HepG2 (cell line): ENCODE data around the gene SLC35B2. TPM values are rescaled to one million over a fixed set of nuclear protein-coding genes. Genes with fewer than 3 reads are reported as not detected.

Source experiments
- FOXP1 ChIP-seq, 2 experiments: fragments of 450-650 bp in 1 of 2; IDR thresholded peaks; 2 replicates each; pipeline ENCODE4 v1.6.1; 2017 to 2018; ENCODE audit warnings: antibody characterized with exemption in 1 of 2
- JDP2 ChIP-seq: sonication (generic); formaldehyde crosslinking; IDR thresholded peaks from 2 replicates; pipeline ENCODE4 v1.8.1; 2022; ENCODE audit warnings: missing genetic modification reagents, borderline replicate concordance
- KLF13 ChIP-seq: sonication (generic); formaldehyde crosslinking; IDR thresholded peaks from 2 replicates; pipeline ENCODE4 v1.4.0; 2020; ENCODE audit warnings: mild to moderate bottlenecking, missing genetic modification reagents
- RXRB ChIP-seq: IDR thresholded peaks from 2 replicates; pipeline ENCODE4 v1.6.1; 2016; ENCODE audit warnings: borderline replicate concordance, missing genetic modification reagents, missing compliant biosample characterization
- SP5 ChIP-seq: IDR thresholded peaks from 2 replicates; pipeline ENCODE4 v1.6.1; 2016; ENCODE audit warnings: low read depth, borderline replicate concordance
- YEATS4 ChIP-seq: sonication (generic); formaldehyde crosslinking; IDR thresholded peaks from 2 replicates; pipeline ENCODE4 v1.4.0; 2020; ENCODE audit warnings: missing genetic modification reagents, borderline replicate concordance
- ZFX ChIP-seq: sonication (generic); formaldehyde crosslinking; IDR thresholded peaks from 2 replicates; pipeline ENCODE4 v1.4.0; 2020; ENCODE audit warnings: mild to moderate bottlenecking, low read depth, missing genetic modification reagents, moderate library complexity
- ZFY ChIP-seq: sonication (generic); formaldehyde crosslinking; IDR thresholded peaks from 2 replicates; pipeline ENCODE4 v1.4.0; 2020; ENCODE audit warnings: missing genetic modification reagents
- ZIK1 ChIP-seq: sonication (generic); formaldehyde crosslinking; IDR thresholded peaks from 2 replicates; pipeline ENCODE4 v1.5.0; 2020; ENCODE audit warnings: mild to moderate bottlenecking, low read depth, missing genetic modification reagents, borderline replicate concordance
- ZNF10 ChIP-seq: sonication (generic); formaldehyde crosslinking; IDR thresholded peaks from 2 replicates; pipeline ENCODE4 v1.4.0; 2020; ENCODE audit warnings: mild to moderate bottlenecking, low read depth, missing genetic modification reagents, borderline replicate concordance
- ZNF263 ChIP-seq: sonication (generic); formaldehyde crosslinking; IDR thresholded peaks from 2 replicates; pipeline ENCODE4 v1.4.0; 2020; ENCODE audit warnings: missing genetic modification reagents
- ZNF431 ChIP-seq: sonication (generic); formaldehyde crosslinking; IDR thresholded peaks from 2 replicates; pipeline ENCODE4 v1.9.0; 2022; ENCODE audit warnings: missing genetic modification reagents, low read depth, mild to moderate bottlenecking, borderline replicate concordance
- ZNF724P ChIP-seq: sonication (generic); formaldehyde crosslinking; IDR thresholded peaks from 2 replicates; pipeline ENCODE4 v1.8.0; 2022; ENCODE audit warnings: missing genetic modification reagents, borderline replicate concordance
- polyA plus RNA-seq, 8 experiments: library from polyadenylated mRNA; depleted of rRNA in 3 of 8; stranded (reverse) in 7 of 8; unstranded in 1 of 8; fragments of >200 nt; fragmentation: Illumina TruSeq in 4 of 8; extraction: Trizol in 4 of 8; gene quantifications; 2 replicates each; pipeline versions ENCODE4 v1.2.1 to v1.2.3, GENCODE V29; 2011 to 2016; ENCODE audit warnings: low read depth in 4 of 8, missing spikeins in 1 of 8, mixed read lengths in 1 of 8; ENCODE audit not compliant: insufficient read depth in 1 of 8
- total RNA-seq, 5 experiments: library from RNA; depleted of rRNA; stranded (reverse); fragments of >200 nt; fragmentation: Illumina TruSeq; extraction: Trizol; gene quantifications; 2 replicates each; pipeline ENCODE4 v1.2.3, GENCODE V29; 2016; ENCODE audit warnings: low read depth in 1 of 5
- TF ChIP-seq, protein P1 (sequence below): sonication (generic); formaldehyde crosslinking; IDR thresholded peaks from 2 replicates; pipeline ENCODE4 v1.5.1; 2020; ENCODE audit warnings: mild to moderate bottlenecking, missing genetic modification reagents, moderate library complexity
- TF ChIP-seq, protein P2 (sequence below): sonication (generic); formaldehyde crosslinking; IDR thresholded peaks from 2 replicates; pipeline ENCODE4 v1.8.1; 2023; ENCODE audit warnings: mild to moderate bottlenecking, moderate library complexity, missing genetic modification reagents
- TF ChIP-seq, protein P3 (sequence below): sonication (generic); formaldehyde crosslinking; IDR thresholded peaks from 2 replicates; pipeline ENCODE4 v1.4.0; 2020; ENCODE audit warnings: missing genetic modification reagents
- TF ChIP-seq, protein P4 (sequence below): sonication (generic); formaldehyde crosslinking; conservative IDR thresholded peaks from 2 replicates; pipeline ENCODE4 v1.4.0; 2020; ENCODE audit warnings: mild to moderate bottlenecking, missing genetic modification reagents, moderate library complexity

SLC35B2 gene
- total and polyA plus RNA-seq, 2 of the 13 experiments (the other 11 are each of a cell fraction or from before 2014, with no cell fraction given): 61.1 to 148 TPM

DNA sequence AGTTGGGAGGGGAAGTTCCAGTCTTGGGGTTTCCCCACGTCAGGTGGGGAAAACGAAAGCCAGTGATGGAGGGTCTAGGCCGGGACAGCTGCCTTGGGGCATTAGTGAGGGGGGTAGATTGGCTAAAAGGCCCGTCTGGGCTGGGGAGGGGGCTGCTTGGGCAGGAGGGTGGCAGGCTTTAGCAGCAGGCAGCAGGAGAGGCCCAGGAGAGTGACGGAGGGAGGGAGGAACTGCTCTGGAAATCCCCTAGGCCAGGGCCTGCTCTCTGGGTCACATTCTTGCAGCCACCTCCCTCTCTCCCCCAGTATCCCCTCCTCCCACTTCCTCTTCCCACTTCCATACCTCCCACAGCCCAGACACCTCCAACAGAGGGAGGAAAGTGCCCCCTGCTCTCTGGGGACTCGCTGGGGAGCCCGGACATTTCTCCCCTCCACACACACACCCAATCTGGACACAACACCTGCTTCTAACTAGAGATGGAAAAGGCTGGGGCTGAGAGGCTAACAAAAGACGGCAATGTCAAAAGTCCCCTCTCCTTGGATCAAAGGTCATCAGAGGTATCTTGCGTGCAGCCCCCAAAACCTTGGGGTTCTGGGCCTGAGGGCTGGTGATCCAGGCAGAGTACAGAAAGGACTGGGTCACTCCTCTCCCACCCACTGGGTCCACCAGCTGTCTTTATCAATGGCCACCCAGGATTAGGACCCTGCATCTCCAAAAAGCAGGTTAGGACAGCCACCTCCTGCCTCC is 6.2 kb upstream of the SLC35B2 start (continued):
- TF ChIP-seq ZNF263 (CRISPR knock-in tag): peak; percentile 40; the same call in 1 of the 2 replicates
- TF ChIP-seq ZNF10: no peak
- TF ChIP-seq ZNF724P (CRISPR knock-in tag): 0 out of 2 replicates have a peak, but pooled peaks have one; percentile 11
- peak; percentile 66 for TF ChIP-seq ZFY
- no peak for TF ChIP-seq JDP2 (CRISPR knock-in tag)
- peak; percentile 80 for TF ChIP-seq ZFX (CRISPR knock-in tag)
- TF ChIP-seq, protein P1, sequence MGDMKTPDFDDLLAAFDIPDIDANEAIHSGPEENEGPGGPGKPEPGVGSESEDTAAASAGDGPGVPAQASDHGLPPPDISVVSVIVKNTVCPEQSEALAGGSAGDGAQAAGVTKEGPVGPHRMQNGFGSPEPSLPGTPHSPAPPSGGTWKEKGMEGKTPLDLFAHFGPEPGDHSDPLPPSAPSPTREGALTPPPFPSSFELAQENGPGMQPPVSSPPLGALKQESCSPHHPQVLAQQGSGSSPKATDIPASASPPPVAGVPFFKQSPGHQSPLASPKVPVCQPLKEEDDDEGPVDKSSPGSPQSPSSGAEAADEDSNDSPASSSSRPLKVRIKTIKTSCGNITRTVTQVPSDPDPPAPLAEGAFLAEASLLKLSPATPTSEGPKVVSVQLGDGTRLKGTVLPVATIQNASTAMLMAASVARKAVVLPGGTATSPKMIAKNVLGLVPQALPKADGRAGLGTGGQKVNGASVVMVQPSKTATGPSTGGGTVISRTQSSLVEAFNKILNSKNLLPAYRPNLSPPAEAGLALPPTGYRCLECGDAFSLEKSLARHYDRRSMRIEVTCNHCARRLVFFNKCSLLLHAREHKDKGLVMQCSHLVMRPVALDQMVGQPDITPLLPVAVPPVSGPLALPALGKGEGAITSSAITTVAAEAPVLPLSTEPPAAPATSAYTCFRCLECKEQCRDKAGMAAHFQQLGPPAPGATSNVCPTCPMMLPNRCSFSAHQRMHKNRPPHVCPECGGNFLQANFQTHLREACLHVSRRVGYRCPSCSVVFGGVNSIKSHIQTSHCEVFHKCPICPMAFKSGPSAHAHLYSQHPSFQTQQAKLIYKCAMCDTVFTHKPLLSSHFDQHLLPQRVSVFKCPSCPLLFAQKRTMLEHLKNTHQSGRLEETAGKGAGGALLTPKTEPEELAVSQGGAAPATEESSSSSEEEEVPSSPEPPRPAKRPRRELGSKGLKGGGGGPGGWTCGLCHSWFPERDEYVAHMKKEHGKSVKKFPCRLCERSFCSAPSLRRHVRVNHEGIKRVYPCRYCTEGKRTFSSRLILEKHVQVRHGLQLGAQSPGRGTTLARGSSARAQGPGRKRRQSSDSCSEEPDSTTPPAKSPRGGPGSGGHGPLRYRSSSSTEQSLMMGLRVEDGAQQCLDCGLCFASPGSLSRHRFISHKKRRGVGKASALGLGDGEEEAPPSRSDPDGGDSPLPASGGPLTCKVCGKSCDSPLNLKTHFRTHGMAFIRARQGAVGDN (CRISPR knock-in tag): peak; percentile 74
- TF ChIP-seq, protein P2, sequence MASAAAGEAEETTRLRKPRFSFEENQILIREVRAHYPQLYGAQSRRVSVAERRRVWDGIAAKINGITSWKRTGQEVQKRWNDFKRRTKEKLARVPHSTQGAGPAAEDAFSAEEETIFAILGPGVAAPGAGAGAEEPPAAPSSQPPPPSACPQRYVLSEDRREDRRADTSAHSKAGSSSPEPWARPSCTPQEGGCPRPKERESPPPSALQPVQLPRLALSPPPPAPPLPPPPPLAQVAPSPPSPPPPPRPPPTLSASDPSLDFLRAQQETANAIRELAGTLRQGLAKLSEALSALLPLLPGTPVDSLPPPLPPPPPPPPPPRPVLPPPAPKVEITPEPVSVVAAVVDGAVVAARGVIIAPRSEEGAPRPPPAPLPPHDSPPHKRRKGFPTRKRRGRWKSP (CRISPR knock-in tag): no peak
- TF ChIP-seq, protein P3, sequence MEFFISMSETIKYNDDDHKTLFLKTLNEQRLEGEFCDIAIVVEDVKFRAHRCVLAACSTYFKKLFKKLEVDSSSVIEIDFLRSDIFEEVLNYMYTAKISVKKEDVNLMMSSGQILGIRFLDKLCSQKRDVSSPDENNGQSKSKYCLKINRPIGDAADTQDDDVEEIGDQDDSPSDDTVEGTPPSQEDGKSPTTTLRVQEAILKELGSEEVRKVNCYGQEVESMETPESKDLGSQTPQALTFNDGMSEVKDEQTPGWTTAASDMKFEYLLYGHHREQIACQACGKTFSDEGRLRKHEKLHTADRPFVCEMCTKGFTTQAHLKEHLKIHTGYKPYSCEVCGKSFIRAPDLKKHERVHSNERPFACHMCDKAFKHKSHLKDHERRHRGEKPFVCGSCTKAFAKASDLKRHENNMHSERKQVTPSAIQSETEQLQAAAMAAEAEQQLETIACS: no peak
- peak; percentile 15; the same call in 1 of the 2 replicates for TF ChIP-seq RXRB
- no peak for TF ChIP-seq ZIK1
- peak; percentile 35; the same call in 1 of the 2 replicates for TF ChIP-seq SP5
- TF ChIP-seq, protein P4, sequence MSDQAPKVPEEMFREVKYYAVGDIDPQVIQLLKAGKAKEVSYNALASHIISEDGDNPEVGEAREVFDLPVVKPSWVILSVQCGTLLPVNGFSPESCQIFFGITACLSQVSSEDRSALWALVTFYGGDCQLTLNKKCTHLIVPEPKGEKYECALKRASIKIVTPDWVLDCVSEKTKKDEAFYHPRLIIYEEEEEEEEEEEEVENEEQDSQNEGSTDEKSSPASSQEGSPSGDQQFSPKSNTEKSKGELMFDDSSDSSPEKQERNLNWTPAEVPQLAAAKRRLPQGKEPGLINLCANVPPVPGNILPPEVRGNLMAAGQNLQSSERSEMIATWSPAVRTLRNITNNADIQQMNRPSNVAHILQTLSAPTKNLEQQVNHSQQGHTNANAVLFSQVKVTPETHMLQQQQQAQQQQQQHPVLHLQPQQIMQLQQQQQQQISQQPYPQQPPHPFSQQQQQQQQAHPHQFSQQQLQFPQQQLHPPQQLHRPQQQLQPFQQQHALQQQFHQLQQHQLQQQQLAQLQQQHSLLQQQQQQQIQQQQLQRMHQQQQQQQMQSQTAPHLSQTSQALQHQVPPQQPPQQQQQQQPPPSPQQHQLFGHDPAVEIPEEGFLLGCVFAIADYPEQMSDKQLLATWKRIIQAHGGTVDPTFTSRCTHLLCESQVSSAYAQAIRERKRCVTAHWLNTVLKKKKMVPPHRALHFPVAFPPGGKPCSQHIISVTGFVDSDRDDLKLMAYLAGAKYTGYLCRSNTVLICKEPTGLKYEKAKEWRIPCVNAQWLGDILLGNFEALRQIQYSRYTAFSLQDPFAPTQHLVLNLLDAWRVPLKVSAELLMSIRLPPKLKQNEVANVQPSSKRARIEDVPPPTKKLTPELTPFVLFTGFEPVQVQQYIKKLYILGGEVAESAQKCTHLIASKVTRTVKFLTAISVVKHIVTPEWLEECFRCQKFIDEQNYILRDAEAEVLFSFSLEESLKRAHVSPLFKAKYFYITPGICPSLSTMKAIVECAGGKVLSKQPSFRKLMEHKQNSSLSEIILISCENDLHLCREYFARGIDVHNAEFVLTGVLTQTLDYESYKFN: peak; percentile 61
- TF ChIP-seq KLF13 (CRISPR knock-in tag): 0 out of 2 replicates have a peak, but pooled peaks have one; percentile 48
- TF ChIP-seq ZNF431 (CRISPR knock-in tag): no peak
- TF ChIP-seq FOXP1 (IDR thresholded peaks at IDR 0.05): no peak
- no peak for TF ChIP-seq FOXP1 (CRISPR knock-in tag; IDR thresholded peaks at IDR 0.05)
- TF ChIP-seq YEATS4 (CRISPR knock-in tag): 0 out of 2 replicates have a peak, but pooled peaks have one; percentile 37
